Measurements from ENCODE around the gene TAS1R3.

Gene TAS1R3

DNA sequence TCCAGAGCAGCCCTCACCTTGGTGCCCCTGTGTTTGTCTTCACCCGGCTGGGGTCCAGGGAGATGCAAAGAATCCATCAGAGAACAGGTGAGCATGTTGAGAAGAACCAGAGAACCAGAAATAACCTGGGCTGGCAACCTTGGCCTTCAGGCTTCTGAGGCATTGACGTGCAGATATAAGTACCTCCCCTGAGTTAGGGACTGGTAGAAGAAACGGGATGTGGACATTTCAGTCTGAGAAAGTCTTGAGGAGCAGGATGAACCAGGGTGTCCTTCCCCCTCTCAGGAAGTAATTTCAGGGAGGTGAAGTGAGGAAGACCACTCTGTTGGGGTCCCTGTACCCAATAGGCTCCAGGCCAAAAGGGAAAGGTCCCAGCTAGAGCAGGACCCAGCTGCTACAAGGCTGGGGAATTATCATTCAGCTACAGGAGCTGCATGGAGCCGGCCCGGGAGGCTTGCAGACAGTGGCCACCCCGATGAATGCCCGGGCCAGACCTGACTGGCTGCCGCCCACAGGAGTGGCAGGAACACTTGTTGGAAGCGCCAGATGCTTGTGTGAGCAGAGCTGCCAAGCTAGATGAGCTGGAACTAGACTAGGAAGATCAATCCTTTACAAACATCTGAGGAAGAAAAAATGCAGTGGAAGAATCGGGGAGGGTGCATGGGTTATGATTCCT is 45.6 kb downstream of the TAS1R3 start:
- Mint-ChIP-seq H3K4me1 (peaks cover 20% of the 10 kb centered on the region), H3K27ac (peak overlapping the region; percentile 75), H3K36me3 (ENCODE audit: low read depth) (no peaks in the 10 kb centered on the region), H3K27me3 (ENCODE audit: low read depth, poor library complexity) (no peaks in the 10 kb centered on the region), H3K4me3 (peak overlapping the region; percentile 89), H3K9me3 (no peaks in the 10 kb centered on the region)
- TF ChIP-seq, protein P1, sequence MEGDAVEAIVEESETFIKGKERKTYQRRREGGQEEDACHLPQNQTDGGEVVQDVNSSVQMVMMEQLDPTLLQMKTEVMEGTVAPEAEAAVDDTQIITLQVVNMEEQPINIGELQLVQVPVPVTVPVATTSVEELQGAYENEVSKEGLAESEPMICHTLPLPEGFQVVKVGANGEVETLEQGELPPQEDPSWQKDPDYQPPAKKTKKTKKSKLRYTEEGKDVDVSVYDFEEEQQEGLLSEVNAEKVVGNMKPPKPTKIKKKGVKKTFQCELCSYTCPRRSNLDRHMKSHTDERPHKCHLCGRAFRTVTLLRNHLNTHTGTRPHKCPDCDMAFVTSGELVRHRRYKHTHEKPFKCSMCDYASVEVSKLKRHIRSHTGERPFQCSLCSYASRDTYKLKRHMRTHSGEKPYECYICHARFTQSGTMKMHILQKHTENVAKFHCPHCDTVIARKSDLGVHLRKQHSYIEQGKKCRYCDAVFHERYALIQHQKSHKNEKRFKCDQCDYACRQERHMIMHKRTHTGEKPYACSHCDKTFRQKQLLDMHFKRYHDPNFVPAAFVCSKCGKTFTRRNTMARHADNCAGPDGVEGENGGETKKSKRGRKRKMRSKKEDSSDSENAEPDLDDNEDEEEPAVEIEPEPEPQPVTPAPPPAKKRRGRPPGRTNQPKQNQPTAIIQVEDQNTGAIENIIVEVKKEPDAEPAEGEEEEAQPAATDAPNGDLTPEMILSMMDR (IDR thresholded peaks at IDR 0.05) = no peak
- DNase-seq = no peak

DNA sequence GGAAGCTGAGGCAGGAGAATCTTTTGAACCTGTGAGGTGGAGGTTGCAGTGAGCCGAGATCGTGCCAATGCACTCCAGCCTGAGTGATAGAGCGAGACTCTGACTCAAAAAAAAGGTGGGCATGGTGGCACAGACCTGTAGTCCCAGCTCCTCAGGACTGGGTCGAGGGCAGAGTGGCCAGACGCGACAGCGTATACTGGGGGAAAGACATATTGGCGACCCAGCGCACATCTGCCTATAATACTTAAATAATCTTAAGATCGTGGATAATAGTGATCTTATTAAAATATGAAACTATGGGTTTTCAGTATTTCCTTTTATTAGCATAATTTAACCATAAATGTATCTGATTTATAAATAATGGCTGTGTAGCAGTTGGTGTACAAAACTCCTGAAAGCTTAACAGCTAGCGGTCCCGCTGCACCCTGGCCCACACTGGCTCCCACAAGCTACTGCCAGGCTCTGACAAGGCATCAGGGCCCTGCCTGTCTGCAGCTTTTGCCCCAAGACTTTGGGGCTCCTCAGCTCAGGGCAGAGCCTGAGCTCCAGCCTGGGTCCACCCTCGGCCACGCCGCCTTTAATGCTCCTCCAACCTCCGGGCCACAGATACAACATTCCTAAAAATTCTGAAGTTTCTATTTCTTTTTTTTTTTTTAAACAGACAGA is 46.6 kb downstream of the TAS1R3 start:
- H3K27me3 Mint-ChIP-seq (ENCODE audit: low read depth, poor library complexity) = peaks cover under 1% of the 10 kb centered on the region
- H3K4me3 Mint-ChIP-seq = no peak overlapping the region
- peaks cover 15% of the 10 kb centered on the region for H3K4me1 Mint-ChIP-seq
- TF ChIP-seq, protein P1 (IDR thresholded peaks at IDR 0.05) = no peak
- H3K9me3 Mint-ChIP-seq = no peaks in the 10 kb centered on the region
- H3K36me3 Mint-ChIP-seq (ENCODE audit: low read depth) = no peaks in the 10 kb centered on the region
- DNase-seq = no peak
- no peak overlapping the region for H3K27ac Mint-ChIP-seq

DNA sequence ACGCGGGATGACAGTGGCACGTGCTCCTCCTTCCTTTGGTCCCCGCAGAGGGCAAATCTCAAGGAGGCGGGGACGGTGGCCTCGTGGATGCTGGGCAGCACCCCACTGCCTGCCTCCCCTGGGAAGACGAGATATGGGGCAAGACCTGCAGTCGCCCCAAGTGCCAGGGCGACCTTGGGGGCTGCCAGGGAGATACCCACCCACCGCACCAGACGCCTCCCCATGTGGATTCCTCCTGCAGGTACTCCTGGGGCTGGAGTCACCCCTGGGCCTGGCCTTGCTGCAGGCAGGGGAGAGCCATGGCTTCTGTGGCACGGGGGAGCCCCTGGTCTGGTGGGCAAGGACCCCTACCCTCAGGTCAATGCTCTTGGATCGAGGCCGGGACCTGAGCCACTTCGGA is 49.8 kb downstream of the TAS1R3 start:
- DNase-seq = no peak
- Mint-ChIP-seq H3K36me3 (ENCODE audit: low read depth) (peaks cover 18% of the 10 kb centered on the region), H3K9me3 (no peaks in the 10 kb centered on the region), H3K4me3 (no peak overlapping the region), H3K27me3 (ENCODE audit: low read depth, poor library complexity) (peaks cover 6% of the 10 kb centered on the region), H3K27ac (no peak overlapping the region), H3K4me1 (no peaks in the 10 kb centered on the region)
- TF ChIP-seq, protein P1 (IDR thresholded peaks at IDR 0.05) = no peak

DNA sequence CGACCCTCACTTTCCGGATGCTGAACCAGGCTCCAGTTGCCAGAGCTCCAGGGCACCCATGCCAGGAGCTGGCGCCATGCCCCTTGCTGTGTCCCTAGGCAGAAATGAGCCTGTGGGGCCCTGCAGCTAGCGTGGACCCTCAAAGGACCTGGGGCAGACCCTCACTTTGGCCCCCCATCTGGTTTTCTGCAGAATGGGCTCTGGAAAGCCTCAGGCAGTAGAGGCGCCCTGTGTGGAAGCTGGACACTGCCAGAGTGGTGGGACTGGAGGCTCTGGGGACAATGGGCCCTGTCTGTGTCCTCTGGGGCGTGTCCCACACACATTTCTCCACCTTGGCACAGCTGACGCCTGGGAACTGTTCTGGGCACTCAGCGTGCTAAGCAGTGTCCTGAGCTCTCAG is 50.2 kb downstream of the TAS1R3 start:
- Mint-ChIP-seq H3K27me3 (ENCODE audit: low read depth, poor library complexity) (peaks cover 6% of the 10 kb centered on the region), H3K27ac (no peak overlapping the region), H3K4me1 (no peaks in the 10 kb centered on the region), H3K9me3 (no peaks in the 10 kb centered on the region), H3K4me3 (no peak overlapping the region), H3K36me3 (ENCODE audit: low read depth) (peaks cover 23% of the 10 kb centered on the region)
- DNase-seq = no peak
- TF ChIP-seq, protein P1 (IDR thresholded peaks at IDR 0.05) = no peak

Measured in nephron progenitor cell (in vitro differentiated cells).